ENCODE results near the gene CNTNAP2. TPM values are rescaled to one million over a fixed set of nuclear protein-coding genes. Genes with fewer than 3 reads are reported as not detected.

Gene CNTNAP2
- total and polyA plus RNA-seq, 2 donors (not counting 1 experiment from before 2014, with no cell fraction given): not detected

DNA sequence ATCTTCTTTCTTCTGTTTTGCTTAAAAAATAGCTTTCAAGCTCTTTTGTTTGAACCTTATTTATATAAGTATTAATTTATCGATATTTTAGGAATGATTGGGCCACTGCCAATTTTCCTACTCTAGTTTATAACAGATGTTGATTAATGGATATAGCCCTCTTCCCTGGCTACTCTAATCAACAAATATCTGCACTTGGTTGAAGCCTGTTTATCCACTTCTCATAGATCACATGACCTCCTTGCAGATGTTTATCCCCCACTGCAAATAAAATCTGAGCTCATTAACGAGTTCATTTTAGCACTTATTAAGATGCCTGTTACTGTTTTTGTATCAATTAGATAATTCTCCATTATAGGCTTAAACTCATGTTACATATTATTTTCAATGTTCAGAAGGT lies 715.3 kb downstream of the CNTNAP2 start:
- Histone ChIP-seq H3K27me3 (ENCODE audit: control insufficient read depth, insufficient read depth, low read length) (no peaks in the 10 kb centered on the region), H3K4me1 (ENCODE audit: control insufficient read depth, extremely low read depth, insufficient read depth, low read length) (no peaks in the 10 kb centered on the region), H4K20me1 (ENCODE audit: control insufficient read depth, extremely low read depth, insufficient read depth, low read length) (no peaks in the 10 kb centered on the region), H3K36me3 (ENCODE audit: control insufficient read depth, insufficient read depth, low read length) (no peaks in the 10 kb centered on the region), H3K27ac (ENCODE audit: insufficient read depth, low read length) (no peak overlapping the region), H3K79me2 (ENCODE audit: control insufficient read depth, insufficient read depth, low read length) (no peaks in the 10 kb centered on the region), H3K9ac (ENCODE audit: insufficient read depth, low read length) (no peak overlapping the region), H2AFZ (ENCODE audit: low read length) (no peak overlapping the region), H3K9me3 (ENCODE audit: control insufficient read depth, insufficient read depth, low read depth, low read length) (no peaks in the 10 kb centered on the region), H3K4me3 (replicated peaks in 1 of 4; ENCODE audit: control extremely low read depth in 1 of 4, insufficient read depth in 1 of 4, low read depth in 3 of 4, low read length in 4 of 4) (no peak overlapping the region), H3K4me2 (ENCODE audit: extremely low read depth, insufficient read depth, low read length) (no peak overlapping the region)
- TF ChIP-seq, protein P1, sequence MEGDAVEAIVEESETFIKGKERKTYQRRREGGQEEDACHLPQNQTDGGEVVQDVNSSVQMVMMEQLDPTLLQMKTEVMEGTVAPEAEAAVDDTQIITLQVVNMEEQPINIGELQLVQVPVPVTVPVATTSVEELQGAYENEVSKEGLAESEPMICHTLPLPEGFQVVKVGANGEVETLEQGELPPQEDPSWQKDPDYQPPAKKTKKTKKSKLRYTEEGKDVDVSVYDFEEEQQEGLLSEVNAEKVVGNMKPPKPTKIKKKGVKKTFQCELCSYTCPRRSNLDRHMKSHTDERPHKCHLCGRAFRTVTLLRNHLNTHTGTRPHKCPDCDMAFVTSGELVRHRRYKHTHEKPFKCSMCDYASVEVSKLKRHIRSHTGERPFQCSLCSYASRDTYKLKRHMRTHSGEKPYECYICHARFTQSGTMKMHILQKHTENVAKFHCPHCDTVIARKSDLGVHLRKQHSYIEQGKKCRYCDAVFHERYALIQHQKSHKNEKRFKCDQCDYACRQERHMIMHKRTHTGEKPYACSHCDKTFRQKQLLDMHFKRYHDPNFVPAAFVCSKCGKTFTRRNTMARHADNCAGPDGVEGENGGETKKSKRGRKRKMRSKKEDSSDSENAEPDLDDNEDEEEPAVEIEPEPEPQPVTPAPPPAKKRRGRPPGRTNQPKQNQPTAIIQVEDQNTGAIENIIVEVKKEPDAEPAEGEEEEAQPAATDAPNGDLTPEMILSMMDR (conservative IDR thresholded peaks at IDR 0.05 in 1 of 2, IDR thresholded peaks at IDR 0.05 in 1 of 2; ENCODE audit: low read depth in 1 of 2, low read length in 2 of 2): no peak
- TF ChIP-seq EZH2 (IDR thresholded peaks at IDR 0.05; ENCODE audit: low read length, missing control alignments): no peak
- no peak for DNase-seq (ENCODE audit: low read depth in 2 of 2)

DNA sequence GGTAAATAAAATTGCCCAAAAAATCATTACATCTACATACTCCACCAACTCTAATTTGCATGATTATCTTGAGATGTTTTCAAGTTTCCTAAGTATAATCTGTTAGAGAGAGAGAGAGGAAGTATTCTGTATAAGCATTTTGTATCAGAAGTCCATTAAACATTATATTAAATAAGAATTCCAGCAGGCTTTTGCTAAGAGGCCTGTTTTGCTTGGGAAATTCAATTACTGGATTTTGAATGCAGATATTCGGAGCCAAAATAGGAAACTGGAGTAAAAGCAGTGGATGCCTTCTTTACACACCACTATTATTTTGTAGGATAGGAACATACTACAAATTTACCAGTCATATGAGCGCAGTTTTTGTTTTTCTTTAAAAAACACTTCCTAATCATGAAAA lies 727.8 kb downstream of the CNTNAP2 start:
- H3K27me3 ChIP-seq (ENCODE audit: control insufficient read depth, insufficient read depth, low read length): no peaks in the 10 kb centered on the region

DNA sequence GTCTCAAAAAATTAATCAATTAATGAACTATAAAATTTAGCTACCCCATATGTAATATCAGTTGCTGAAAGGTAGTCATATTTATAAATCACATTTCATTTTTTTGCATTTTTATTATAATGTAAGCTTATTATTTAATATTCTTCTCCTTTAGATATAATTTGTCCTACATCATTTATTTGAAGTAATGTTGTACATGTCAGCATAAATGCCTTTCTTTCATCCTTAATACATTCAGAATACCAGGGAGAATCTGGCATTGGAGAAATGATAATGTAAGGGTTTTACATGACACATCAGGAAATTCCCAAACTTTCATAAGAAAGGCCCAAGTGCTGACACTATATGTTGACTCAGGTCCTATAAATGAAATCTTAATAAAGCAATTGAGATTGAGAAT lies 742.1 kb downstream of the CNTNAP2 start:
- Histone ChIP-seq H3K27ac (ENCODE audit: insufficient read depth, low read length) (no peak overlapping the region), H3K9me3 (ENCODE audit: control insufficient read depth, insufficient read depth, low read depth, low read length) (no peaks in the 10 kb centered on the region), H3K4me3 (replicated peaks in 1 of 4; ENCODE audit: control extremely low read depth in 1 of 4, insufficient read depth in 1 of 4, low read depth in 3 of 4, low read length in 4 of 4) (no peak overlapping the region), H3K79me2 (ENCODE audit: control insufficient read depth, insufficient read depth, low read length) (no peaks in the 10 kb centered on the region), H2AFZ (ENCODE audit: low read length) (no peak overlapping the region), H3K4me1 (ENCODE audit: control insufficient read depth, extremely low read depth, insufficient read depth, low read length) (no peaks in the 10 kb centered on the region), H3K27me3 (ENCODE audit: control insufficient read depth, insufficient read depth, low read length) (no peaks in the 10 kb centered on the region), H3K9ac (ENCODE audit: insufficient read depth, low read length) (no peak overlapping the region), H4K20me1 (ENCODE audit: control insufficient read depth, extremely low read depth, insufficient read depth, low read length) (no peaks in the 10 kb centered on the region), H3K36me3 (ENCODE audit: control insufficient read depth, insufficient read depth, low read length) (no peaks in the 10 kb centered on the region), H3K4me2 (ENCODE audit: extremely low read depth, insufficient read depth, low read length) (no peak overlapping the region)
- no peak for DNase-seq (ENCODE audit: low read depth in 2 of 2)
- TF ChIP-seq EZH2 (IDR thresholded peaks at IDR 0.05; ENCODE audit: low read length, missing control alignments): no peak
- TF ChIP-seq, protein P1 (conservative IDR thresholded peaks at IDR 0.05 in 1 of 2, IDR thresholded peaks at IDR 0.05 in 1 of 2; ENCODE audit: low read depth in 1 of 2, low read length in 2 of 2): no peak

More for the DNA sequence above, 727.8 kb downstream of the CNTNAP2 start:
- H3K4me3 ChIP-seq (replicated peaks in 1 of 4; ENCODE audit: control extremely low read depth in 1 of 4, insufficient read depth in 1 of 4, low read depth in 3 of 4, low read length in 4 of 4): no peak overlapping the region
- no peaks in the 10 kb centered on the region for H3K79me2 ChIP-seq (ENCODE audit: control insufficient read depth, insufficient read depth, low read length)
- no peaks in the 10 kb centered on the region for H3K36me3 ChIP-seq (ENCODE audit: control insufficient read depth, insufficient read depth, low read length)
- H3K4me1 ChIP-seq (ENCODE audit: control insufficient read depth, extremely low read depth, insufficient read depth, low read length): no peaks in the 10 kb centered on the region
- no peak for DNase-seq (ENCODE audit: low read depth in 2 of 2)
- H3K4me2 ChIP-seq (ENCODE audit: extremely low read depth, insufficient read depth, low read length): no peak overlapping the region
- no peaks in the 10 kb centered on the region for H4K20me1 ChIP-seq (ENCODE audit: control insufficient read depth, extremely low read depth, insufficient read depth, low read length)
- H3K9ac ChIP-seq (ENCODE audit: insufficient read depth, low read length): no peak overlapping the region
- TF ChIP-seq, protein P1 (conservative IDR thresholded peaks at IDR 0.05 in 1 of 2, IDR thresholded peaks at IDR 0.05 in 1 of 2; ENCODE audit: low read depth in 1 of 2, low read length in 2 of 2): no peak
- TF ChIP-seq EZH2 (IDR thresholded peaks at IDR 0.05; ENCODE audit: low read length, missing control alignments): no peak
- no peak overlapping the region for H2AFZ ChIP-seq (ENCODE audit: low read length)
- H3K9me3 ChIP-seq (ENCODE audit: control insufficient read depth, insufficient read depth, low read depth, low read length): no peaks in the 10 kb centered on the region
- H3K27ac ChIP-seq (ENCODE audit: insufficient read depth, low read length): no peak overlapping the region

Measured in fibroblast of lung (primary cell).